HL-60 (cell line): ENCODE measurements around the gene CLCN7.

ENCODE experiments used
- DNase-seq, 2 experiments: peaks; one replicate each; pipeline ENCODE4 v3.0.0-alpha.2; 2010 to 2020; ENCODE audit warnings: low read depth in 1 of 2, low spot score in 1 of 2
- H3K27ac ChIP-seq: fragments of 250-450 bp; sonication (Bioruptor Pico); replicated peaks from 2 replicates; pipeline ENCODE4 v1.5.1; 2020; ENCODE audit warnings: mild to moderate bottlenecking, moderate library complexity
- H3K27me3 ChIP-seq: fragments of 250-450 bp; sonication (Bioruptor Pico); 2 replicates; pipeline ENCODE4 v1.5.1; 2021; ENCODE audit warnings: mild to moderate bottlenecking, moderate library complexity; ENCODE audit not compliant: insufficient read depth, poor library complexity, severe bottlenecking
- H3K4me3 ChIP-seq: replicated peaks from 2 replicates; pipeline ENCODE4 v1.5.1; 2011; ENCODE audit warnings: mild to moderate bottlenecking, control low read depth, low read length; ENCODE audit not compliant: insufficient read depth
- CTCF ChIP-seq: IDR thresholded peaks from one replicate; pipeline ENCODE4 v1.5.1; 2011; ENCODE audit warnings: low read length, control low read depth, inconsistent platforms; ENCODE audit not compliant: insufficient read depth
- GABPA ChIP-seq: IDR thresholded peaks from 2 replicates; pipeline ENCODE4 v1.6.1; 2012; ENCODE audit warnings: low read depth
- POLR2AphosphoS5 ChIP-seq: IDR thresholded peaks from 2 replicates; pipeline ENCODE4 v1.6.1; 2012; ENCODE audit warnings: low read depth
- REST ChIP-seq: IDR thresholded peaks from 2 replicates; pipeline ENCODE4 v1.6.1; 2012; ENCODE audit warnings: low read depth; ENCODE audit not compliant: insufficient replicate concordance
- SPI1 ChIP-seq: IDR thresholded peaks from 2 replicates; pipeline ENCODE4 v1.6.1; 2012; ENCODE audit warnings: low read depth, mild to moderate bottlenecking, borderline replicate concordance

The CLCN7 gene

GRCh38 chr16:1424028-1424427 is 50.8 kb downstream of the CLCN7 start:
- DNase-seq, result no peak
- H3K4me3 ChIP-seq, result no peak overlapping the region
- H3K27me3 ChIP-seq, result no peaks in the 10 kb centered on the region
- TF ChIP-seq CTCF (no peak), REST (no peak), GABPA (no peak), SPI1 (no peak), POLR2AphosphoS5 (no peak)
- no peak overlapping the region for H3K27ac ChIP-seq

GRCh38 chr16:1422076-1422475 is 52.8 kb downstream of the CLCN7 start:
- Histone ChIP-seq H3K4me3 (no peak overlapping the region), H3K27ac (no peak overlapping the region; the same call in 1 of the 2 replicates), H3K27me3 (no peaks in the 10 kb centered on the region)
- DNase-seq, result no peak
- TF ChIP-seq POLR2AphosphoS5 (no peak), SPI1 (no peak), GABPA (no peak), CTCF (no peak), REST (no peak)

GRCh38 chr16:1420111-1420539 is 54.7 kb downstream of the CLCN7 start:
- Histone ChIP-seq H3K4me3 (peak overlapping the region; percentile 71), H3K27ac (peak overlapping the region; percentile 83), H3K27me3 (no peaks in the 10 kb centered on the region)
- no peak for DNase-seq
- TF ChIP-seq SPI1 (no peak), REST (no peak), CTCF (no peak), POLR2AphosphoS5 (no peak), GABPA (no peak)
